Measurements from ENCODE around the gene AFF3.

DNA sequence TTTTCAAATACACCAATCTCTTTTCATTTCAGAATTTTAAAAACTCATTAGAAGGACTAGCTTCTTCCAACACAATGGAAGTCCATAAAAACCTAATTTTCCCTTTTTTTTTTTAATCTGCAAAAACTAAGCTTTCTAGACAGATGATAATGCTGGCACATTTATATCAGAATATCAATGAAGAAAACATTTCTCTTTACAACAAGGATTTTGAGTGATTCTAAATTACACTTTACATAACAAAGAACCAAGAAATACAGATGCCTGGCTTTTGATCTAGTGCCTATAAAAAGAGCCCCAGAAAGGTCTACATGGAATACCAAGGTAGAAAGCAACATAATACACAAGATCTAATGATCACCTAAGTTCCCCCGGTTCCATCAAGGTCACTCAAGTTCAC is 108.0 kb downstream of the AFF3 start:
- TF ChIP-seq, protein P1, sequence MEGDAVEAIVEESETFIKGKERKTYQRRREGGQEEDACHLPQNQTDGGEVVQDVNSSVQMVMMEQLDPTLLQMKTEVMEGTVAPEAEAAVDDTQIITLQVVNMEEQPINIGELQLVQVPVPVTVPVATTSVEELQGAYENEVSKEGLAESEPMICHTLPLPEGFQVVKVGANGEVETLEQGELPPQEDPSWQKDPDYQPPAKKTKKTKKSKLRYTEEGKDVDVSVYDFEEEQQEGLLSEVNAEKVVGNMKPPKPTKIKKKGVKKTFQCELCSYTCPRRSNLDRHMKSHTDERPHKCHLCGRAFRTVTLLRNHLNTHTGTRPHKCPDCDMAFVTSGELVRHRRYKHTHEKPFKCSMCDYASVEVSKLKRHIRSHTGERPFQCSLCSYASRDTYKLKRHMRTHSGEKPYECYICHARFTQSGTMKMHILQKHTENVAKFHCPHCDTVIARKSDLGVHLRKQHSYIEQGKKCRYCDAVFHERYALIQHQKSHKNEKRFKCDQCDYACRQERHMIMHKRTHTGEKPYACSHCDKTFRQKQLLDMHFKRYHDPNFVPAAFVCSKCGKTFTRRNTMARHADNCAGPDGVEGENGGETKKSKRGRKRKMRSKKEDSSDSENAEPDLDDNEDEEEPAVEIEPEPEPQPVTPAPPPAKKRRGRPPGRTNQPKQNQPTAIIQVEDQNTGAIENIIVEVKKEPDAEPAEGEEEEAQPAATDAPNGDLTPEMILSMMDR (IDR thresholded peaks at IDR 0.05; ENCODE audit: low read depth, low read length): no peak
- no peak for TF ChIP-seq EZH2phosphoT487 (IDR thresholded peaks at IDR 0.05; ENCODE audit: low read depth)
